Measurements from ENCODE around the gene VAV3. TPM values are rescaled to one million over a fixed set of nuclear protein-coding genes. Genes with fewer than 3 reads are reported as not detected.
A peak's percentile ranks its signal among the peaks of the same experiment; 100 is the strongest.

Gene VAV3
- total RNA-seq, 4 donors from 2014 or later: 1.9 to 5.8 (median 3.0) TPM

GRCh38 chr1:107687849-107688753 lies 276.9 kb downstream of the VAV3 start:
- no peak overlapping the region for H3K4me3 ChIP-seq
- intact Hi-C loops (cut with DNase I): no loop called here
- WGBS: 86% methylated on average over 9 of the region's 9 CpGs

DNA sequence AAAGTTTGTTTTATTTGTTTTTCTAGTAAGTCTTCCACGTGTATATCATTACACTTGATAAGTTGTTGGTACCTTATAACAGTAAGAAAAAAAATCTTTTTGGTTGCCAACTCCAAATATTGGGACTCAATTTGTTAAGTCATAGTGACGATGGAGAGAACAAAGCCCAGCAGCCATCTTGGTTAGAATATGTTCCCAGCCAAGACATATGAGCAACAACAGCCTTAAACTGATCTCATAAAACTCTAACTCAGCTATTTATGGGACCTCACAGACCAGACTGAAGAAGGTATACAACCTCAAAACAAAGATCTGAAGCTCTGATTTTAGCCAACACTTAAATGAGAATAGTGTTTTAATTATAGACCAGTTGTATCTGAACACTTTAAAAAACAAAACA lies 281.3 kb downstream of the VAV3 start:
- 86% methylated on average over 2 of the region's 2 CpGs for WGBS
- H3K4me3 ChIP-seq: no peak overlapping the region
- H3K27ac ChIP-seq (replicated peaks in 1 of 4): no peak overlapping the region
- intact Hi-C loops (cut with DNase I): no loop called here
- no peaks in the 10 kb centered on the region for H3K27me3 ChIP-seq
- TF ChIP-seq POLR2A (IDR thresholded peaks at IDR 0.05; ENCODE audit: low read depth): no peak
- TF ChIP-seq CTCF (IDR thresholded peaks at IDR 0.05): no peak
- TF ChIP-seq POLR2AphosphoS5 (IDR thresholded peaks at IDR 0.05): no peak
- no peak for TF ChIP-seq EP300 (IDR thresholded peaks at IDR 0.05)
- no peaks in the 10 kb centered on the region for H3K36me3 ChIP-seq
- no peak for DNase-seq (ENCODE audit: extremely low spot score)
- H3K4me1 ChIP-seq: peaks cover 0 to 30% (median 23%) of the 10 kb centered on the region in 4 donors
- no peaks in the 10 kb centered on the region for H3K9me3 ChIP-seq

More at GRCh38 chr1:107687849-107688753, 276.9 kb downstream of the VAV3 start:
- no peak for TF ChIP-seq EP300 (IDR thresholded peaks at IDR 0.05)
- TF ChIP-seq CTCF (IDR thresholded peaks at IDR 0.05): no peak
- Histone ChIP-seq H3K36me3 (no peaks in the 10 kb centered on the region), H3K4me1 (peaks cover 0 to 54% (median 32%) of the 10 kb centered on the region in 4 donors), H3K27me3 (no peaks in the 10 kb centered on the region), H3K9me3 (no peaks in the 10 kb centered on the region), H3K27ac (replicated peaks in 1 of 4) (peak overlapping the region; percentile 26 to 56 (median 52))
- no peak for DNase-seq (ENCODE audit: extremely low spot score)

- no peaks in the 10 kb centered on the region for H3K27me3 ChIP-seq
- no peaks in the 10 kb centered on the region for H3K36me3 ChIP-seq
- peaks cover 0 to 27% (median 19%) of the 10 kb centered on the region in 4 donors for H3K4me1 ChIP-seq
- TF ChIP-seq EP300 (IDR thresholded peaks at IDR 0.05) (no peak), POLR2AphosphoS5 (IDR thresholded peaks at IDR 0.05) (no peak), CTCF (IDR thresholded peaks at IDR 0.05) (no peak), POLR2A (IDR thresholded peaks at IDR 0.05; ENCODE audit: low read depth) (no peak)
- no peak overlapping the region for H3K4me3 ChIP-seq
- no peak for DNase-seq (ENCODE audit: extremely low spot score)
- 83% methylated on average over 3 of the region's 3 CpGs for WGBS
- peak overlapping the region in 1 of 4 donors; percentile 29 for H3K27ac ChIP-seq (replicated peaks in 1 of 4)
- no peaks in the 10 kb centered on the region for H3K9me3 ChIP-seq
- intact Hi-C loops (cut with DNase I): no loop called here
These were observed 281.8 kb downstream of the VAV3 start for GRCh38 chr1:107683191-107683657.

DNA sequence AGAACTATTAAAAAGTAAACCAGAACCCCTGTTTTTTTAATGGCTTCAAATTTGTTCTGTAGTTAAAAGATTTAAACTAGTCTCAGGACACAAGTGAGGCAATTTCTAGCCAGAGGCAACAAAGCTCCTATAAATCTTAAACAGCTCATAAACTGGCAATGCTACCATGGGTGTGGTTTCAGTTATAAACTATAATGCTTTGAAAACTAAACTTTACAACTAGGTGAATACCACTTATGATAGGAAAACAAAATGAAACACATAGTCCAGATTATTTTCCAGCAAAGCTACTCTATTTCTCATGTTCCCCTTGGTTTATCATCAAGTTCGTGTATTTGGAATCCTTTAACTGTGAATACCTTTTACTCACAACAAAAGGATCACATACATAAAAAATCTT lies 282.5 kb downstream of the VAV3 start:
- TF ChIP-seq POLR2A (IDR thresholded peaks at IDR 0.05; ENCODE audit: low read depth): no peak
- TF ChIP-seq EP300 (IDR thresholded peaks at IDR 0.05): no peak
- TF ChIP-seq POLR2AphosphoS5 (IDR thresholded peaks at IDR 0.05): no peak
- no peak for TF ChIP-seq CTCF (IDR thresholded peaks at IDR 0.05)
- no peaks in the 10 kb centered on the region for H3K36me3 ChIP-seq
- DNase-seq (ENCODE audit: extremely low spot score): no peak
- WGBS: 43% methylated on average over 1 of the region's 1 CpG
- H3K27me3 ChIP-seq: no peaks in the 10 kb centered on the region
- H3K9me3 ChIP-seq: no peaks in the 10 kb centered on the region
- H3K4me1 ChIP-seq: peaks cover 0 to 30% (median 24%) of the 10 kb centered on the region in 4 donors
- H3K4me3 ChIP-seq: no peak overlapping the region
- intact Hi-C loops (cut with DNase I): no loop called here
- H3K27ac ChIP-seq (replicated peaks in 1 of 4): peak overlapping the region in 1 of 4 donors; percentile 29
